Peyer's patch (tissue), 4 donors: ENCODE results near the gene SNRK. TPM values are rescaled to one million over a fixed set of nuclear protein-coding genes. Genes with fewer than 3 reads are reported as not detected.

ENCODE experiments used
- DNase-seq, 3 donors: peaks; one replicate each; pipeline ENCODE4 v3.0.0-alpha.2; 2017 to 2019
- H3K27ac ChIP-seq, 4 donors: fragments of 200-600 bp; sonication (generic); one replicate each; pipeline ENCODE4 v1.5.1; 2016 to 2019
- H3K27me3 ChIP-seq, 2 donors: fragments of 200-600 bp; sonication (generic); one replicate each; pipeline ENCODE4 v1.5.1; 2019
- H3K36me3 ChIP-seq, 3 donors: fragments of 200-600 bp; sonication (generic); one replicate each; pipeline ENCODE4 v1.5.1; 2016 to 2019
- H3K4me1 ChIP-seq, 4 donors: fragments of 200-600 bp; sonication (generic); one replicate each; pipeline ENCODE4 v1.5.1; 2016 to 2019
- H3K4me3 ChIP-seq, 4 donors: fragments of 200-600 bp; sonication (generic); 1 replicate in 3 of 4; 2 replicates in 1 of 4; pipeline ENCODE4 v1.5.1; 2016 to 2019; ENCODE audit warnings: mild to moderate bottlenecking in 1 of 4
- H3K9me3 ChIP-seq, 4 donors: fragments of 200-600 bp; sonication (generic); one replicate each; pipeline ENCODE4 v1.5.1; 2016 to 2019; ENCODE audit warnings: mild to moderate bottlenecking in 1 of 4
- CTCF ChIP-seq, 6 experiments: fragments of 450-650 bp in 4 of 6; fragments of 200-600 bp in 2 of 6; sonication (generic) in 1 of 6; IDR thresholded peaks; one replicate each; pipeline ENCODE4 v1.5.1; 2017 to 2019; ENCODE audit warnings: antibody characterized with exemption in 6 of 6, mild to moderate bottlenecking in 3 of 6, moderate library complexity in 1 of 6
- POLR2A ChIP-seq, 2 donors: fragments of 450-650 bp; IDR thresholded peaks; one replicate each; pipeline ENCODE4 v1.5.1; 2017; ENCODE audit warnings: antibody characterized with exemption in 2 of 2, mild to moderate bottlenecking in 2 of 2, moderate library complexity in 2 of 2
- total RNA-seq, 4 donors: library from RNA; depleted of rRNA; stranded (reverse); fragments of >200 nt; gene quantifications; one replicate each; pipeline ENCODE4 v1.1.0, GENCODE V29; 2016

SNRK gene
- total RNA-seq, 4 donors from 2014 or later = 48.7 to 69.4 (median 56.7) TPM

- Histone ChIP-seq H3K4me1 (peaks cover 0 to 89% (median 16%) of the 10 kb centered on the region in 4 donors), H3K27me3 (no peaks in the 10 kb centered on the region), H3K36me3 (no peaks in the 10 kb centered on the region), H3K9me3 (no peaks in the 10 kb centered on the region), H3K4me3 (no peak overlapping the region), H3K27ac (peak overlapping the region in 1 of 4 donors; percentile 43)
- DNase-seq = no peak
- TF ChIP-seq POLR2A (IDR thresholded peaks at IDR 0.05) (no peak), CTCF (IDR thresholded peaks at IDR 0.05) (no peak)
Measured at GRCh38 chr3:43294975-43295374, 8.6 kb downstream of the SNRK start.

- Histone ChIP-seq H3K4me3 (no peak overlapping the region), H3K36me3 (no peaks in the 10 kb centered on the region), H3K9me3 (no peaks in the 10 kb centered on the region), H3K4me1 (peaks cover 0 to 79% (median 11%) of the 10 kb centered on the region in 4 donors), H3K27ac (peak overlapping the region in 1 of 4 donors; percentile 8), H3K27me3 (no peaks in the 10 kb centered on the region)
- TF ChIP-seq POLR2A (IDR thresholded peaks at IDR 0.05) (no peak), CTCF (IDR thresholded peaks at IDR 0.05) (no peak)
- DNase-seq = peak in 2 of 3 donors; percentile 65 to 81
Measured at GRCh38 chr3:43296565-43296964, 10.2 kb downstream of the SNRK start.

- TF ChIP-seq POLR2A (IDR thresholded peaks at IDR 0.05) = no peak
- TF ChIP-seq CTCF (IDR thresholded peaks at IDR 0.05) = no peak
- peaks cover 0 to 4% (median 0%) of the 10 kb centered on the region in 3 donors for H3K36me3 ChIP-seq
- no peaks in the 10 kb centered on the region for H3K9me3 ChIP-seq
- no peak overlapping the region for H3K27ac ChIP-seq
- H3K27me3 ChIP-seq = no peaks in the 10 kb centered on the region
- H3K4me1 ChIP-seq = peaks cover 0 to 63% (median 11%) of the 10 kb centered on the region in 4 donors
- H3K4me3 ChIP-seq = no peak overlapping the region
- no peak for DNase-seq
Measured at GRCh38 chr3:43298292-43298691, 12.0 kb downstream of the SNRK start.

GRCh38 chr3:43298761-43299160 lies 12.4 kb downstream of the SNRK start:
- H3K9me3 ChIP-seq = no peaks in the 10 kb centered on the region
- H3K27me3 ChIP-seq = no peaks in the 10 kb centered on the region
- TF ChIP-seq CTCF (IDR thresholded peaks at IDR 0.05) (no peak), POLR2A (IDR thresholded peaks at IDR 0.05) (no peak)
- peaks cover 0 to 8% (median 0%) of the 10 kb centered on the region in 3 donors for H3K36me3 ChIP-seq
- H3K27ac ChIP-seq = no peak overlapping the region
- peaks cover 0 to 58% (median 11%) of the 10 kb centered on the region in 4 donors for H3K4me1 ChIP-seq
- no peak overlapping the region for H3K4me3 ChIP-seq
- no peak for DNase-seq

- H3K9me3 ChIP-seq = no peaks in the 10 kb centered on the region
- no peak for TF ChIP-seq POLR2A (IDR thresholded peaks at IDR 0.05)
- TF ChIP-seq CTCF (IDR thresholded peaks at IDR 0.05) = no peak
- no peak overlapping the region for H3K4me3 ChIP-seq
- H3K4me1 ChIP-seq = peaks cover 0 to 25% (median under 1%) of the 10 kb centered on the region in 4 donors
- no peak for DNase-seq
- H3K36me3 ChIP-seq = peaks cover 0 to 26% (median 0%) of the 10 kb centered on the region in 3 donors
- H3K27me3 ChIP-seq = no peaks in the 10 kb centered on the region
- no peak overlapping the region for H3K27ac ChIP-seq
Measured at GRCh38 chr3:43302116-43302880, 16.0 kb downstream of the SNRK start.
